Suprapubic skin (tissue), 4 donors: ENCODE data around the gene PGGHG. TPM values are rescaled to one million over a fixed set of nuclear protein-coding genes. Genes with fewer than 3 reads are reported as not detected.

Experiments
- DNase-seq, 2 donors: peaks; one replicate each; pipeline ENCODE4 v3.0.0-alpha.2; 2019; ENCODE audit warnings: low spot score in 2 of 2
- H3K27ac ChIP-seq: fragments of 200-600 bp; sonication (generic); one replicate; pipeline ENCODE4 v1.5.1; 2019
- H3K27me3 ChIP-seq: fragments of 200-600 bp; sonication (generic); one replicate; pipeline ENCODE4 v1.5.1; 2019
- H3K36me3 ChIP-seq: fragments of 200-600 bp; sonication (generic); one replicate; pipeline ENCODE4 v1.5.1; 2019
- H3K4me1 ChIP-seq: fragments of 200-600 bp; sonication (generic); one replicate; pipeline ENCODE4 v1.5.1; 2019
- H3K4me3 ChIP-seq: fragments of 200-600 bp; sonication (generic); one replicate; pipeline ENCODE4 v1.5.1; 2019; ENCODE audit warnings: mild to moderate bottlenecking
- H3K9me3 ChIP-seq: fragments of 200-600 bp; sonication (generic); one replicate; pipeline ENCODE4 v1.5.1; 2019
- CTCF ChIP-seq, 2 donors: fragments of 200-600 bp in 1 of 2; fragments of 450-650 bp in 1 of 2; sonication (generic) in 1 of 2; IDR thresholded peaks; one replicate each; pipeline ENCODE4 v1.5.1; 2016 to 2019; ENCODE audit warnings: antibody characterized with exemption in 2 of 2, mild to moderate bottlenecking in 1 of 2, moderate library complexity in 1 of 2
- EP300 ChIP-seq: sonication (generic); formaldehyde crosslinking; IDR thresholded peaks from one replicate; pipeline ENCODE4 v1.6.1; 2017; ENCODE audit warnings: antibody characterized with exemption
- POLR2A ChIP-seq, 2 donors: fragments of 450-650 bp; IDR thresholded peaks; one replicate each; pipeline ENCODE4 v1.6.1; 2017; ENCODE audit warnings: antibody characterized with exemption in 2 of 2, mild to moderate bottlenecking in 2 of 2, moderate library complexity in 2 of 2
- POLR2AphosphoS5 ChIP-seq, 3 donors: sonication (generic); formaldehyde crosslinking; IDR thresholded peaks; one replicate each; pipeline ENCODE4 v1.6.1; 2017; ENCODE audit warnings: antibody characterized with exemption in 3 of 3
- WGBS: methylation state at CpG from one replicate; pipeline ENCODE4 v1.1.5; 2018; 5-methylcytosine and 5-hydroxymethylcytosine counted together
- total RNA-seq, 4 donors: library from RNA; depleted of rRNA; stranded (reverse); fragments of >200 nt; gene quantifications; one replicate each; pipeline ENCODE4 v1.1.0, GENCODE V29; 2016

The PGGHG gene
- total RNA-seq, 4 donors from 2014 or later, result 3.5 to 22.0 (median 8.1) TPM

- H3K9me3 ChIP-seq, result no peaks in the 10 kb centered on the region
- peak overlapping the region; percentile 83 for H3K4me3 ChIP-seq
- peaks cover 7% of the 10 kb centered on the region for H3K36me3 ChIP-seq
- DNase-seq, result peak; percentile 67 to 79
- H3K27ac ChIP-seq, result peak overlapping the region; percentile 56
- 36% methylated on average over 5 of the region's 14 CpGs for WGBS
- H3K27me3 ChIP-seq, result peaks cover 26% of the 10 kb centered on the region
- TF ChIP-seq POLR2AphosphoS5 (IDR thresholded peaks at IDR 0.05) (no peak), POLR2A (IDR thresholded peaks at IDR 0.05) (no peak), EP300 (no peak), CTCF (IDR thresholded peaks at IDR 0.05) (no peak)
- H3K4me1 ChIP-seq, result peaks cover 24% of the 10 kb centered on the region
These were observed 429 bp downstream of the PGGHG start for GRCh38 chr11:289398-289711.

- H3K27ac ChIP-seq, result no peak overlapping the region
- TF ChIP-seq POLR2AphosphoS5 (IDR thresholded peaks at IDR 0.05), result no peak
- TF ChIP-seq POLR2A (IDR thresholded peaks at IDR 0.05), result no peak
- no peak for TF ChIP-seq EP300
- TF ChIP-seq CTCF (IDR thresholded peaks at IDR 0.05), result no peak
- 94% methylated on average over 19 of the region's 48 CpGs for WGBS
- H3K36me3 ChIP-seq, result peaks cover 7% of the 10 kb centered on the region
- H3K27me3 ChIP-seq, result peaks cover 19% of the 10 kb centered on the region
- peaks cover 24% of the 10 kb centered on the region for H3K4me1 ChIP-seq
- no peaks in the 10 kb centered on the region for H3K9me3 ChIP-seq
- peak overlapping the region; percentile 83 for H3K4me3 ChIP-seq
- peak; percentile 69 to 76 for DNase-seq
These were observed 1.0 kb downstream of the PGGHG start for GRCh38 chr11:289712-290620.

- TF ChIP-seq POLR2AphosphoS5 (IDR thresholded peaks at IDR 0.05) (no peak), EP300 (no peak)
- H3K9me3 ChIP-seq, result no peaks in the 10 kb centered on the region
- peak; percentile 61 to 76 for DNase-seq
- no peak overlapping the region for H3K27ac ChIP-seq
- H3K4me1 ChIP-seq, result peaks cover 24% of the 10 kb centered on the region
- H3K36me3 ChIP-seq, result peaks cover 7% of the 10 kb centered on the region
- H3K27me3 ChIP-seq, result peaks cover 12% of the 10 kb centered on the region
- H3K4me3 ChIP-seq, result no peak overlapping the region
- WGBS, result 91% methylated on average over 5 of the region's 13 CpGs
These were observed 1.8 kb downstream of the PGGHG start for GRCh38 chr11:290621-291231.

- TF ChIP-seq POLR2A (IDR thresholded peaks at IDR 0.05), result no peak
- no peak for TF ChIP-seq POLR2AphosphoS5 (IDR thresholded peaks at IDR 0.05)
- TF ChIP-seq EP300, result no peak
- TF ChIP-seq CTCF (IDR thresholded peaks at IDR 0.05), result no peak
- H3K4me1 ChIP-seq, result peaks cover 24% of the 10 kb centered on the region
- H3K27me3 ChIP-seq, result peaks cover 5% of the 10 kb centered on the region
- WGBS, result 91% methylated on average over 43 of the region's 44 CpGs
- peak; percentile 63 to 68 for DNase-seq
- H3K9me3 ChIP-seq, result no peaks in the 10 kb centered on the region
- H3K27ac ChIP-seq, result no peak overlapping the region
- no peak overlapping the region for H3K4me3 ChIP-seq
- peaks cover 7% of the 10 kb centered on the region for H3K36me3 ChIP-seq
These were observed 2.6 kb downstream of the PGGHG start for GRCh38 chr11:291281-292210.

- H3K4me1 ChIP-seq, result peaks cover 26% of the 10 kb centered on the region
- H3K36me3 ChIP-seq, result peaks cover 7% of the 10 kb centered on the region
- peak in 1 of 2 donors; percentile 62 for DNase-seq
- peaks cover 5% of the 10 kb centered on the region for H3K27me3 ChIP-seq
- H3K27ac ChIP-seq, result no peak overlapping the region
- TF ChIP-seq EP300, result no peak
- TF ChIP-seq CTCF (IDR thresholded peaks at IDR 0.05), result no peak
- no peak for TF ChIP-seq POLR2A (IDR thresholded peaks at IDR 0.05)
- no peak for TF ChIP-seq POLR2AphosphoS5 (IDR thresholded peaks at IDR 0.05)
- no peaks in the 10 kb centered on the region for H3K9me3 ChIP-seq
- H3K4me3 ChIP-seq, result no peak overlapping the region
- WGBS, result 89% methylated on average over 7 of the region's 29 CpGs
These were observed 3.5 kb downstream of the PGGHG start for GRCh38 chr11:292211-293121.
